GM21528 (cell line): ENCODE results near the gene OS9.
A peak's percentile ranks its signal among the peaks of the same experiment; 100 is the strongest.

Experiments
- ATAC-seq: cut with Tn5 transposase; IDR thresholded peaks from one replicate; pipeline ENCODE4 v1.9.1; 2021; ENCODE audit warnings: mild to moderate bottlenecking, moderate library complexity; ENCODE audit not compliant: unreplicated experiment, low FRiP score

Gene OS9

DNA sequence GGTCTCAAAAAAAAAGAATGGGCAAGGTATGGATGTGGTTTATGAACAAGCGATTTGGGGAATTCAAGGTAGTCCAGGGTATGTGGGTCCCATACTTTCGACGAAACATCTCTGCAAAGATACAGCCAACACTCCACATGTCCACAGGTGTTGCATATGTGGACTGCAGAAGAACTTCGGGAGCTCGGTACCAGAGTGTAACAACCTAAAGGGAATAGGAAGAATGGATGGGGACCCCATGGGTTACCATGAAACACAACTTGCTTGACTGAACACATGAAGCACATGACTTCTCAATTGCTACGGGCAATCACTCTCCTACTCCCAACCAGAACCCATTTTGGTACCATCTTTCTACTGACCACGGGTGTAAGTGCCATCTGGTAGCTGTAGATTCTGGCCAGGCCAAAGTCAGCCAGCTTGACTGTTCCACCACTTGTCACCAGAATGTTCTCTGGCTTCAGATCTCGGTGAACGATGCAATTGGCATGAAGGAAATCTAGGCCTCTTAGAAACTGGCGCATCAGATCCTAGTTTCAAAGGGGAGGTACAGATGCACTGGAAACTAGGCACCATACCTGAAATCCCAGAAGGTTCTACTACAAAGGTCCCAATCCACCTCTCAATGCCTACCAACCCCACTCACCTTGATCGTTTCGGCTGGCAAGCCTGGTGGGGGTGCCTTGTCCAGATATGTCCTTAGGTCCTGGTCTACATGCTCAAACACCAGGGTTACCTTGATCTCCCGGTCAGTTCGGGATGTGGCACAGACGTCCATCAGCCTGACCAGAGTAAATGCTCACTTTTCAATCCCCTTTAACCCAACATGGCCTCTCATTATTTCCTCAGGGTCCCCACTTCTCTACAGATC, 56.9 kb downstream of the OS9 start:
- no peak for ATAC-seq

DNA sequence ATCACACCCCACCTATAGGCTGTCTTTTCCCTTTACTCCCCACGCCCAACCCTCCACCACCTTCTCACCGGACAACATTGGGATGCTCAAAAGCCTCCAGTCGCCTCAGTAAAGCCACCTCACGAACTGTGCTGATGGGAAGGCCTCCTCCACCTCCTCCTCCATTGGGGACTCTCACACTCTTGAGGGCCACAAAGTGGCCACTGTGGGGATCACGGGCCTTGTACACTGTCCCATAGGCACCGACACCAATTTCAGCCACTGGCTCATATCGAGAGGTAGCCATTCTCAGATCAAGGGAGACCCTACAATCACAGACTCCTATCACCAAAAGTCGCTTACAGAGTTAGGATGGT, 57.5 kb downstream of the OS9 start:
- ATAC-seq = no peak

DNA sequence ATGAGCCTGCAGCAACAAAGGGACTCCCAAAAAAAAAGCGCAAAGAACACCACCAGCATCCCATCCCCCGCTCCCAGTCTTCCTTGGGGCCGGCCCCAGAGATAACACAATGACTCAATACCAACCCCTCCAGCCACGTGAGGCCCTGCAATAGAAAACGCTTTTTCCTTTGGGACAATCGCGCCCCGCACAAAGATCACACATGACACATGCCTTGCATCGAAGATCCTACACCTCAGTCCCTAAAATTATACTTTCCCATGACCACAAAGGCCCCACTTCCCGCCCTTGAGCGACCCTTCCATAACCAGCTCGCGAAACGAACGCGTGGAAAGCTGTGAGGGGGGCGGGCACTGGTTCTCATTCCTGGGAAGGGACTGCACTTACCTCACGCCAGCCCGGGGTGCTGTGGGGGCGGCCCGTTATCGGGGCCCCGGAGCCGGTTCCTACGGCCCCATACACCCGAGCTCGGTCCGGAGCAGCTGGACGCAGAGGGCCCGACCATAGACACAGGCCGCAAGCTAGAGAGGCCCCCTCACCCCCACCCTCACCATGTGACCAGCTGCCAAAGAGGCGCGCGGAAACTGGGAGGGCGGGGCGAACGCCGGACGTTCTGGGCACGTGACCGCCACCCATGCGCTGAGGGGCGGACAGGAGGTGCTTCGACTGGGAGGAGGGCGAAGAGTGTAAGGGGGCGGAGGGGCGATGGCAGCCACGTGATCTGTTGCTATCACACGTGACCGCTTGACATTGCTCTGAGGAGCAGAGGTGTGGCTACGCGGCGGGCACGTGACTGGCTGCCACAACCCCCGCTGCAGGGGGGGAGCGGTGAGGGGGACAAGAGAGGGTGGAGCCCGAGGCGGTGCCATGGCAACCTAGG, 58.1 kb downstream of the OS9 start, which contains the start of gene CDK4:
CDK4 (minus strand) TSS at position 523 of the 880 bp plus-strand sequence. CDS start 593 bp downstream, outside the sequence.
- ATAC-seq = peak; percentile 76

DNA sequence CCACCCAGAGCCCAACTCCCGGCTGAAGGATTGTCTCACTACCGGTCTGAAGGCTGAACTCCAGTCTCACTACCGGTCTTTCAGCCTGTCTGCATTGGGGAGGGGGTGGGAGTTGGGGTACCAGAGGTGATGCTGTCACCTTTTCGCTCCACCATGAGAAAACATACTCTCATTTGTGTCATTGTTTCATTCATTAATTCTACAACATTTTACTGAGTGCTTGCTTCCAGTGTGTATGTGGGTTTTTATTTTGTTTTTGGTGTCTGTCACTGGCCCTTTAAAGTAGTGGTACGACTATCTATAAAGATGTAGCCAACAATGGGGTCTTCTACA, 58.7 kb downstream of the OS9 start:
- ATAC-seq = no peak

DNA sequence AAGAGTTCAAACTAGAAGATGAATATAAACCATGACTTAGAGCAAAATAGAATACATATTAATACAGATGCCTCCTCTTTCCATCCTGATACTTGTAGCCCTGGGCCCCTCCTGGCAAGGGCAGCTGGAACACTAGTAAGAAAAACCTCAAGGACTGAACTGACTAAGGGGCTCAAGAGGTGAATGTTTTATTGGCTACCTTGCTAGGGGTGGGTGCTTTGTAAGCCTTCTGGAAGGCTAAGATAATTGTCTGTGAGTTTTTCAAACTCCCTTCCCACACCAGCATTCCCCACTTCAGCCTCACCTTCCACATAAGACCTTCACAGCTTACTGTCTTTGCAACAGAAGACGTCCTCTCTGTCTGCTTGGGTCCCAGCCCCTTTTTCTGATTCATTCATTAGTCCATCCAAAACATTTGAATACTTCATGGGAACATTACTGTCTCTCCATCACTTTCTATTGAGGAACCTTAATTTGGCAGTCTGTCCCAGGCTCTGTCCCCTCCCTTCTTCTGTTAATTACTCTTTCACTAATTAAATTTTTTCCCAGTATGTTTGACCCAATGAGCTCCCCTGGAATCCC, 59.9 kb downstream of the OS9 start:
- ATAC-seq = no peak

DNA sequence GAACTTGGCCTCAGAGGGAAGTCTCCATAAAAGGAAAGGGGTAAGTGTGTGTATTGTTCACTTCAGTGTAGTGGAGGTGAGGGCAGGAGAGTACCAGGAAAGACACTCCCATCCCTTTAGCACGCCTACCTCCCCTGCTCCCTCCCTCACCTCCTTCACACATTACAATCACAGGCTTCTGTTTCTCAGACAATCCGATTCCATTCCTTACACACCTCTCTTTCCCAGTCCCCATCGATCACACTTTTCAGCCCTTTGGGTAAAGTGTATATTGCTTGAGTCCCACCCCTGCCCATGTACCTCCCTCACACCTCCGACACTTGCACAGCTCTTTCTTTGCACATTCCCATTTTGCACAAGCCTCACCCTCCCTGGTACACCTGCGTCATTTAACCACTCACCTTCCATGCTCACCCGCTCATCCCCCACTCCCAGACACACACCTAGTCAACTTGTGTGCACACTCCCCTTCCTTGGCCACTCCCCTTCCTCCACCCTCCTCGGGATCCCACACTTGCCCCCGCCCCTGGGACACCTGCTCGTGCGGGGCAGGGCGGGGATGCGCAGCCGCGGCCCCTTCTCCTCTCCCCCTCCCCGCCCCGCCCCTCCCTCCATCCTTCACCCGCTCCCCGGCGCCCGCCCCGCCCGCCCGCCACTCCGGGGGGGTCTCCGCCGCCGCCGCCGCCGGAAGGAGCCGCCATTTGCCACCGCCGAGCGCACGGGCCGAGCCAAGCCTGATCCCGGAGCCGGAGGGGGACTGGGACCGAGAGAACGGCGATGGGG, 60.7 kb downstream of the OS9 start, which contains the start of gene MARCHF9:
MARCHF9 (plus strand) TSS at position 693 of the 783 bp plus-strand sequence. CDS start 426 bp downstream, outside the sequence.
- peak; percentile 36 for ATAC-seq

DNA sequence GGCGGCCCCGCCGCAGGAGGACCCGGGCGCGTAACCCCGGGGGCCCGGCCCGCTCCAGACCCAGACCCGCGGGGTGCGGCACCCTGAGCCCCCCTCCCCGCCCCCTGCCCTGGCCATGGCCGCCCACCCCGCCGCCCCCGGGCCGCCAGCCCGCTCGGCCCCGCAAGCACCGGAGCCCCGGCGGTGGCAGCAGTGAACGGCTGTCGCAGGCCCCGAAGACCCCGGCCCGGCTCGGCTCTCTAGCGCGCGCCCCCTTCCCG, 61.2 kb downstream of the OS9 start:
- no peak for ATAC-seq

DNA sequence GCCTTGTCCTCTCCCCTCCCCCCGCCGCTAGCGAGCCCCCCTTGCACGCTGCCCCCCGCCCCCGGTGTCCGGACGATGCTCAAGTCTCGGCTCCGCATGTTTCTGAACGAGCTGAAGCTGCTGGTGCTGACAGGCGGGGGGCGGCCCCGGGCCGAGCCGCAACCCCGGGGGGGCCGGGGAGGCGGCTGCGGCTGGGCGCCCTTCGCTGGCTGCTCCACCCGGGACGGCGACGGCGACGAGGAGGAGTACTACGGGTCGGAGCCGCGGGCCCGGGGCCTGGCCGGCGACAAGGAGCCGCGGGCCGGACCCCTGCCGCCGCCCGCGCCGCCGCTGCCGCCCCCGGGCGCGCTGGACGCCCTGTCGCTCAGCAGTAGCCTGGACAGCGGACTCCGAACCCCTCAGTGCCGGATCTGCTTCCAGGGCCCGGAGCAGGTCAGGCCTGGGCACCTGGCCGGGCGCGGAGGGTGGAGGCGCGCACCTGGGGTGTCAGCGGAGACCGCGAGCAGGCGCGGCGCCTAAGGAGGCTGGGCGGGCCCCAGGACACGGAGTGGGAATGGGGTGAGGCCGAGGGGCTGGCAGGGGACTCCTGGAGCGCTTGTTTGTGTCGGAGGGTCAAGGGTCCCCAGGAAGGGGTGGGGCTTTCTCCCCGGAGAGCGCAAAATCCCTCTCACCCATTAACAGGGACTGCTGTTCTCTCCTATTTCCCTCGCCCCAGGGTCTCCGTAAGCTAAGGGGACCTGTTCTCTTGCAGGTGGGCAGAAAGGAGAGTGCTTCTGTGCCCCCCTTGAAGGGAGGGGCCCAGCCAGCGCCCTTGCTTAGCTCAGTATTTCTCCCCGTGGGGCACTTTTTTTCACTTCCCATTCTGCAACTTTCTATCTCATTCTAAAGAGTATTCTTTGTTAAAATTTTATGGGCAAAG, 61.8 kb downstream of the OS9 start:
- ATAC-seq = no peak

DNA sequence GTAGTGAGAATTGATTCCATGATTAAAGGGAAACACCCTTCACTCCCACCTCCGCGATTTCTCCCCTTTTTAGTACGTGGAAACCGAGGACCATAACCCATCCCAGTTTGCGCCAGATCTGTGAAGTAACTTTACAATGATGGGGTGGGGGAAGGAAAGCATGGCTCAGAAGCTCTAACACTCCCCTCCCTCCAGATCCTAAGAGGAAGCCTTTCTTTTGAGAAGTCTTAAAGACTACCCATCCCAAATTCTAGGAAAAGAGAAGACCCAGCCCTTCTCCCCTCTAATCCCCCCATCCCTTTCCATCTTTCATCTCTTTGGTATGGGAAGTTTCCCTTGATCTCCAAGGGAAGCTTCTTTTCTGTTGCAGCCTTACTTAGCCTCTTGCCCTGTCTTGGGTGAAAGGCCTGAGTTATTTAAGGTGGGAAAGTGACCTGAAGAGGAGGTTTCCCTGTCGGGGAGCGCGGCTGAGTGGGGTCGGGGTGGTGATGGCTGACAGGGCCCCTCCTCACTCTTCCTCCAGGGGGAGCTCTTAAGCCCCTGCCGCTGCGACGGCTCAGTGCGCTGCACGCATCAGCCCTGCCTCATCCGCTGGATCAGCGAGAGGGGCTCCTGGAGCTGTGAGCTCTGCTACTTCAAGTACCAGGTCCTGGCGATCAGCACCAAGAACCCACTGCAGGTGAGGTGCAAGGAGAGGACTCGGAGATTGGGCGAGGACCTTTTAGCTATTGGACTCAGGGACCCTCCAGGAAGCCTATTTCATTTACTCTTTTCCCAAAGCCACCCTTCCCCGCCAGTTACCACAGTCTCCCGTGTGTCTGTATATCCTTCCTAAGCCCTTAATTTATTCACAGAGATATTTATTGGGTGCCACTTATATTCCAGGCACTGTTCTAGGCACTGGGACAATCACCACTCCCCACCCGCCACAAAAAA, 62.7 kb downstream of the OS9 start:
- no peak for ATAC-seq

DNA sequence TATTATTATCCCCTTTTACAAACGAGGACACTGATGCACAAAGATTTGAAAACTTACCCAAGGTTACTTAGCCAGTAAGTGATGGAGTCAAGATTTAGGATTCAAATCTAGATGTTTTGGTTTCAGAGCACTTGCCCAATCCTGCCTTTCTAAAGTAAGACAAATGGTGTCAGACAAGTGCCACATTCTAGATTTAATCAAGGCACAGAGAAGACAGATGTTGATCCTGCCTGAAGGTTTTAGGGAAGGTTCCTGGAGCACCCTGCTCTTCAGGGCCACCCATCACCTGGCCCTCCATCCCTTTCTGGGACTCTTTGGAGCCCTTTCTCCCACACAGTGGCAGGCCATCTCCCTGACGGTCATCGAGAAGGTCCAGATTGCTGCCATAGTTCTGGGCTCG, 63.8 kb downstream of the OS9 start:
- ATAC-seq = no peak

DNA sequence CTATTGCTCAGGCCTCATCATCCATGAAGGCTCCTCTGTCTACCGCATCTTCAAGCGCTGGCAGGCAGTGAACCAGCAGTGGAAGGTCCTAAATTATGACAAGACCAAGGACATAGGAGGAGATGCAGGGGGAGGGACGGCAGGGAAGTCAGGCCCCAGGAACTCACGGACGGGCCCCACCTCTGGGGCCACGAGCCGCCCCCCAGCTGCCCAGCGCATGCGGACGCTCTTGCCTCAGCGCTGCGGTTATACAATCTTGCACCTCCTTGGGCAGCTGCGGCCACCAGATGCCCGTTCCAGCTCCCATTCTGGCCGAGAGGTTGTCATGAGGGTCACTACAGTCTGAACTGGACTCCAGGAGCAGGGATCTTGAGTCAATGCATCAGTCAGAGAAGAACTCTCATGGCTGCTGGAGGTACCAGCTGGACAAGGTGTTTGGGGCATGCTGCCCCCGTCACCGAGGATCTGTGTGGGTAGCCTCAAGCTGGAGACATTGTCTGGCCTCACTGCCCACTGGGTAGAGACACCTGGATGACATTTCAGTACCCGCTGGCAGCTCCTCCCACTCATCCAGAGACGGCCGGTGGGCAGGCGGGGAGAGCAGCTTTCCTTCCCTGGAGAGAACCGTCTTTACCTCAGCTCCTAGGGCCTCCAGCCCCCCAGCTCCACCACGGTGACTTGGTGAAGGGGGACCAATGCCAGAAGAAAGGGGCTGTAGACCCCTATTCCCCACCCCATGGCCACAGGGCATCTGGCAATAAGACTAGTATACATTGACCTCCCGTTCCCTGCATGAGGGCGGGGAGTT, 64.8 kb downstream of the OS9 start:
- no peak for ATAC-seq

DNA sequence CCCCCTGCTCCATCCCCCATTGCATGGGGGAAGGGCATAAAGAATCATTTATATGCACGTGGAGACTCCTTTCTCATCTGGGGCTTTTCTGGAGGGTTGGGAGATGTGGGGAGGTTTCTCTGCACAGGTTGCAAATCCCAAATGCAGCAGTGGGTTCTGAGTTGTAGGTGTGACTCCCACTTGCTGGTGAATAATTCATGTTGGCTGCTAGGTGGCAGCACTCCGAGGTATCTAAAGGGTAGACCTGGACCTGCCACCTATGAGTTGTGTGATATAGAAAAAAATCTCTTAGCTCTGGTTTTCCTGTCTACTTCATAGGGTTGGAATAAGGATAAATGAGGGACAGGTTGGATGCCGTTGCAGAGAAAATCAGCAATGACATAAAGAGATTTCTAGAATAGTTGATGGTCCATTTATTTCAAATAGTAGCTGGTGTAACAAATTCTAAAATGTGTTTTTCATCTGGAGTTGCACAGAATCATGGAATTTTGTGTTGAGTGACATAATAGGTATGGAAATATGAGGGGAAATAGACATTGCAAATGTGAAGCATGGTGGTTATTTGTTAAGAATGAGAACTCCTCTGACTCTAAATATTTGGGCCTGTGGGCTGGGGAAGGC, 65.5 kb downstream of the OS9 start:
- no peak for ATAC-seq

DNA sequence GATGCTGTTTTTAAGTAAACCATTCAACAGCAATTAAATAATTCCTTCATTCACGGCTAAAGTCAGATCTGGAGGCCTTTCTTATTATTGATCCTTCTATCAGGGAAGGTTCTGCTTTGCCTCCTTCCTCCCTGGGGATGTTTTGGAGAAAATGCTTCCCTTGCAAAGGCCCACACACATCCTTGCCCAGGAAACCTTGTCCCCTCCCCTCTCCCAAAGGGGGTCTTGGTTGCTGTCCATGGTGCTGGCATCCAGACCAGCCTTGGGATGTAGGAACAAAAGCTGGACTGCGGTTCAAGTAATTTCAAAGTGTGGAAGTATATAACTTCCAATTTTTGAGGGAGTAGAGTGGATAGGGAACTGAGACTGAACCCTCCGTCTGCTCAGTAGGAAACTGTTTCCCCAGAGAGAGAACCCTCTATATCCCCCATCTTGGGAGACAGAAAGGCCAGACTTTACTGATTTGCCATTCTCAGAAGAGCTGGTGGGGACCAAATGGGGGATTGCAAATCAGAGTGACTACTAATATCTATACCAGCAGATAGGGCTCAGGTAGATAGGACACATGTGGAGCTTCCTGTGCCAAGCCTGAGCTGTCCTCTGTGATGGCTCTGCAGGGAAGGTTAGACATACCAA, 66.5 kb downstream of the OS9 start:
- no peak for ATAC-seq

DNA sequence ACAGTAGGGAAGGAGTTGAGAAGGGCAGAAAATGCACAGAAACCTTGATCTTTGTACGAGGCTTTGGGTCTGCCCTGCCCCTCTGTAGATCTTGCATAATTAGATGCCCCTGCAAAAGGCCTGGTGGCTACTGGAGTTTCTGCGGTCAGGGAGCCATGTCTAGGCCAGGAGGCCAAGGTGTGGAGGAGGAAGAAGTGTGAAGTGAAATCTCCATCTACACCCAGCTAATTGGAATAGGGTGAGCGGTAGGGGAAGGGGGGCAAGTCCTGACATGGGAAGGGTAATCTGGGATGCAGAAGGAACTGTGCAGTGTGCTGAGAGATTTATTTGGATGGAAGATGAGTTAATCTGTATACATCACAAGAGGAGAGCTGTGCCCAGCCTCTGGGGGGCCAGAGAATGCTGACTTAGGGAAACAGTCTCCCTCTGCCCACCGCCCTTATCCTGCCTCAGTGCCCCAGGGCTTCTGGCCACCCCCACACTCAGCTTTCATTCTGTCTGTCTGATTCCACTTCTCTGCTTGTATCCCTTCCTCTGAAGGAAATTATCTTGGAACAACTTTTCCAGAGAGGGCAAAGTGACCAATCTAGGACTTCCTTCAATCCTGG, 67.6 kb downstream of the OS9 start:
- ATAC-seq = no peak

DNA sequence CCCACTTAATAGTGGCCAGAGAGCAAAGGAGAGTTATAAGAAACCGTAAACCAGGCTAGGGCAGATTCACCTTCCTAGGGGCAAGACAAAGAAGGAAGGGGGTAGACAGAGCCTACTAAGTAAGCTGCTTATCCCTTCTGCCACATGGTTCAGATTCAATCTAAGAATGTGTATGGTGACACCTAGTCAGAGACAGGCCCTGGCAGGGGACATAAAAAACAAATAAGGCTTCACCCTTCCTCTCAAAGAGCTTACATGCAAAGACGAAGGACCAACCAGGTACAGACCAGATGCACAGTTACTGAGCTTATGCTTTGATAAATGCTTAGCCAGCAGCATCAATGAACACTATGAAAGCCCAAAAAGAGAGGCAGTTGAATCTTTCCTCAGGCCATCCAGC, 68.5 kb downstream of the OS9 start:
- no peak for ATAC-seq

DNA sequence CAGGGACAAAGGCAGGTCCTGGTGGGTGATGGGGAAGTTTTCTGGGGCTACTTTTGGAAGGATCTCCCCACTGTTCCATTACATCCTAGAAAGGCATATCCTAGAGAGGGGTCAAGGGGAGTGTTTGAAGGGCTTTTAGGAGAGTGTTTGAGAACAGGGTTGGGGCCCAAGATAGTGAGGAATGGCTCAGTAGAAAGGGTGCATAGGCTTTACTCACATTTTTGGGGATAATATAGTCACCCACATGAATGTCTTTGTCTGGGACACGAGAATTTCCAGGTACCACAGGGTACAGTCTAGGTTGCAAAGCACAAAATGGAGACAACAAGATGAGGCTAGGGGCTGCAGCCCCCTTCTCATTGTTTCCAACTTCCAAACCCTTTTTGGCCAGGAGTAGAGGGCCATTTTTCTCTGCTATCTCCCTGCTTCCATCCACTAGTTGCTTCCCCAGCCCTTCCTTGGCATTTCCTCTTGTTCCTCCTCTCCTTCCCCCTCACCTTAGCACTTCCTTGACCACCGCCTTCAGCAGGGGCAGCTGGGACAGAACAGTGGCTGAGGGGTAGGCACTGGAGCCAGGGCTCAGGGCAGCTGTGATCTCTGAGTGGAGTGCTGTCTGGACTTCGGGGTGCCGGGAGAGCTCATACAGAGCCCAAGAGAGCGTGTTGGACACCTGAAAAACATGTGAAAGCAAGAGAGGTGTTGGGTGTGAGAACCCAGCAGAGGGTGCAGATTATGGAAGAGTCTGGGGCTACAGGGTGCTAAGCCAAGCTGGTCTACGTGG, 70.1 kb downstream of the OS9 start:
- no peak for ATAC-seq
